NAMALWA (cell line): ENCODE results near the gene C4orf54.

Experiments used
- DNase-seq: peaks from one replicate; pipeline ENCODE4 v3.0.0-alpha.2; 2015; ENCODE audit warnings: low spot score

Gene C4orf54

DNA sequence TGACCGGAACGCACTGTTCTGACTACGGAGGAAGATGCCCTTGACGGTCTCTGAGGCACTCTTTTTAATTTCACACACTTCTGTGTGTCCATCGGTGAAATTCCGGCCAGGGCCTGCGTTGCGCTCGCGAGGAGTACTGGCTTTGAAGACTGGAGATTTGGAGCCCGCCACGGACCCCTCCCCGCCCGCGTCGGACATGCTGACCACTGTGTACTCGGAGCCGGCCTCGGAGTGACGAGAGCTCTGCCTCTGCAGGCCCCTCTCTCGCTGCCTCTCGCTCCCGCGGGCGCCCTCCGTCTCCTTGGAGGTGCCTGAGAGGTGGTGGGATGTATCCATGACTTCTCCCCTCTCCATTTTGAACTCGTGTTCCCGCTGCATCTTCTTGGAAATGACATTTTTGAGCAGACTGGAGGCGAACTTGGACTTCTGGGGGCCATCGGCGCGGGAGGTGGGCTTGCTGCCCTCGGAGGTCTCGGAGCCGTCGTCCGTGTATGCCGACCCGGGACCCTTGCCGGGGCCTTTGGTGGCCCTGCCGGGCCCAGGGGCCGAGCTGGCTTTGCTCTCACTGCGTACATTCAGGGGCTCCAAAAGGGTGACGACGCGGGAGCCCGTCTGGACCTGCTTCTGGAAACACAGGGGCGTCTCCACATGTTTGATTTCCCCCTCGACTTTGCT is 5.7 kb downstream of the C4orf54 start:
- no peak for DNase-seq

DNA sequence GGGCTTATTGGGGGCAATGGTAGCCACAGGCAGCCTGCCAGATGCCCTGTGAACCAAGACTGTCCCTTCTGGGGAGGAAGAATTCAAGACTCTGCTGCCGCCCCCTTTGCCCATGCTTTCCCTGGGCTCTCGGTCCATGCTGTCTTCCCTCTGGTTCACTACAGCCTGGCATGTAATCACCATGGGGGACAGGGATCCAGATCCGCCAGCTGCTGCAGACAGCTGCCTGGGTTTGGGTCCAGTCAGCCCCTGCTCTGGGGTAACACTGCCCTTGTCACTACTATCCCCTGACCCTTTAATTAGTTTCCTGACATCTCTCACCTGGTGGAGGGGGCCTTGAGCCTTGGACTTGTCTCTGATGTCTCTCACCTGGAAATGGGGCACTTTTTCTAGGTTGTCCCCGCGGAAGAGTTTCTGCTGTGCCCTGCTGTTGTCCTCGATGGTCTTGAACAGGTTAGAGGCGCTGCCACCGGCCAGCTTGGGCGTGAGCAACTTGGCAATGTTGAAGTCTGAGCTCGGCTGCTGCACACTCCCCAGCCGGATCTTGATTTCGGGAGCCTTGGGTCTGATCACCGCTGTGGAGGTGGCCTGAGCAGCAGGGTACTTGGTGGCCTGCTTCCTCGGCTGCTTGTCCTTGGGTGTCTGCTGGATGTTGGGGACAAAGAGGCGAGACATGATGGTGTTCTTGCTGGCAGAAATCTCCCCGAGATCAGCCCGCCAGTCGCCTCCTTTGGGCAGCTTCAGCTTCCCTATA is 6.4 kb downstream of the C4orf54 start:
- DNase-seq: no peak

DNA sequence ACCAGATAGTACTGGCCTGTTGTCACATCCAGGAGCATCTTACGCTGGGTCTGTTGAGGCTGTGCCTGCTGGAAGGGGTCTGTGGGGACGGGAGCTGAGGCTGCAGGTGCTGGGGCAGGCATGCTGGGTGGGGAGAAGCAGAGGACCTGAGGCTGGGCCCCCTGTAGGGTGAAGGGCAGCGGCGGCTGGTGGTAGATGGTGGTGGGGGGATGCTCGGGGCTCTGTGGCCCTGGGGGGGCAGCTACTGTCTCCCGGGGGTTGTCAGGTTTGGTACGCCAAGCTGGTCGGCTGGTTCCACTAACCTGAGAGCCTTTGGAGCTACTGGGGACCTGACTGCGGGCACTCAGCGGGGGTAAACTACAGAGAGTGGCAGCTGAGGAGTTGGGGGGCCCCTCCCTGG is 7.8 kb downstream of the C4orf54 start:
- DNase-seq: no peak

DNA sequence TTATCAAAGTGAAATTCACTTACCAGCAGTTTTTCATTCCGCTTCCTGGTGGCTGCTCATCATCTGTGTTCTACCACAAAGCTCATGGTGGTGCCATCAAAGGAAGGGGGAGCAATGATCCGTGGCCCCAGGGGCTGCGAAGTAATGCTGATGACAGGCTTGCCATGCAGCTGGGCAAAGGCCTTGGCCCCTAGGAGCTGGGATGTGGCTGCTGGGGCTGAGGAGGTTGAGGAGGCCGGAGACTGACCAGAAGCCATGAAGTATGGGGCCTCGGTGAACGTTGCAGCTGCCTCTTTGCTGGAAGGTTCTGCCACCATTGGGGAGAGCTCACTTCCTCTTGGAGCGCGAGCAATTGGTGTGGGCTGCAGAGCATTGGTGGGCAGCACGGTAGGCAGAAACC is 8.4 kb downstream of the C4orf54 start:
- DNase-seq: no peak

DNA sequence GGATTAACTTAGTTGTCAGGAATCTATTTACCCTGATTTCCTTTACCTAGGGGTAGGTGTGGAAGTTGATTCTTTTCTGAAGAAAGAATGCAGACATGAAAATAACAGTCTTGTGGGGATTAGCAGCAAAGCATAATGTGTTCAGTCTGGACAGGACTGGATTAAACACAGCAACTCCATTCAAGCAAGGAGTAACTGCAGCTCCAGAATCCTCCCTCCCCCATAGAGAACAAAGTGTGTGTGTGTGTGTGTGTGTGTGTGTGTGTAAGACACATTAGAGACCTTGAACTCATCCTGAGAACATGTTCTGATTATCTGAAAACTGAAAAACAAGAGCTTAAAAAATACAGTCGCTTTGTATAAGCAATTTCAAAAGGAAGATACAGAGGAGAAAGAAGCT is 9.3 kb downstream of the C4orf54 start:
- no peak for DNase-seq

- no peak for DNase-seq
These were observed 10.6 kb downstream of the C4orf54 start for GRCh38 chr4:99647071-99647470.

DNA sequence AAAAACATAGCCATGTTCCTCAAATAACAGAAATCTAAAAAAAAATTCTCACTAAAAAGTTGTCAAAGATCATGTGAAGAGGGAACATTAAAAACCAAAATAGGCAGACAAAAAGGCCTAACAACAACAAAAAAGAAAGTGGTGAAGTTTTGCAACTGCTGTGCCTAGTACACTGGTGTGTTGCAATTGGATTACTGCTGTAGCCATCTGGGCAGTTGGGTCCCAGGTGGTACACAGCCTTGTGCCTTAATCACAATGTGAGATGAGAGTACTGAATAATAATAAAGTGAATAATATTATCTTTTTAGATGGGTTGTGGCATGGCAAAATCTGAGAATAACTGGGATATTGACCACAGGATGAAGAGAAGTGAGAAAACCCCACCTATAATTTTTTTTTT is 12.0 kb downstream of the C4orf54 start:
- no peak for DNase-seq

DNA sequence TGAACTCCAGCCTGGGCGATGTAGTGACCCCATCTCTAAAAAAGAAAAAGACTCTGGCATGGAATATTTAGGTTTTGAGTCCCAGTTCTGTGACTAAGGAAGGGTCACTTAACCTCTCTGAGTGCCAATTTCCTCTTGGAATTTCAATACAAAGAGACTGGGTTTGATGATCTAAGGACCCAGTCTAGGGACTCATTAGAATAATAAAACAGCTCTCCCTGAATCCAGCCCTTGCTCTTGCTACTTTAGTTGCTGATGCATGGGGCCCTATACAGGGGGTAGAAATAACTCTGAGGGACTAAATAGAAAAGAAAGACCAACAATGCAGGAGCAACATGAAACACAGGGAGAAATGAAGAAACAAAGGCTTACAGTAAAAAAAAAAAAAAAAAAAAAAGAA is 12.6 kb downstream of the C4orf54 start:
- DNase-seq: no peak

DNA sequence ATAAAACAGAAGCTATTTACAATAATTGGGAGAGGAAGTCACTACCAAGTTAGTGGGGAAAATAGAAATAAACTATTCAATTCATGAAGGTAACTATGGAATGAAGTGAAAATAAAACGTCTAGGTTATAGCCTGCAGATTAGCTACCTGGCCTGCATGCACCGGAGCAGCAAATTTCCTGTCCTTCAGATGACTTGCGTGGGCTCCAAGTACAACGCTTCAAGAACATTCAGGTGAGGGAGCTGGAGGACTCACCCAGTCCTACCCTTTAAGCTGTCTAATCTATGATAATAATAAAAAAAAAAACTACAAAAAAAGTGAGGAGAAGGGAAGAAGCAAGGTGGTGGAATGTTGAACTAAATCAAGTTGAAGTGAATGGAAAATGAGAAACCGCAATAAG is 13.2 kb downstream of the C4orf54 start:
- DNase-seq: no peak

DNA sequence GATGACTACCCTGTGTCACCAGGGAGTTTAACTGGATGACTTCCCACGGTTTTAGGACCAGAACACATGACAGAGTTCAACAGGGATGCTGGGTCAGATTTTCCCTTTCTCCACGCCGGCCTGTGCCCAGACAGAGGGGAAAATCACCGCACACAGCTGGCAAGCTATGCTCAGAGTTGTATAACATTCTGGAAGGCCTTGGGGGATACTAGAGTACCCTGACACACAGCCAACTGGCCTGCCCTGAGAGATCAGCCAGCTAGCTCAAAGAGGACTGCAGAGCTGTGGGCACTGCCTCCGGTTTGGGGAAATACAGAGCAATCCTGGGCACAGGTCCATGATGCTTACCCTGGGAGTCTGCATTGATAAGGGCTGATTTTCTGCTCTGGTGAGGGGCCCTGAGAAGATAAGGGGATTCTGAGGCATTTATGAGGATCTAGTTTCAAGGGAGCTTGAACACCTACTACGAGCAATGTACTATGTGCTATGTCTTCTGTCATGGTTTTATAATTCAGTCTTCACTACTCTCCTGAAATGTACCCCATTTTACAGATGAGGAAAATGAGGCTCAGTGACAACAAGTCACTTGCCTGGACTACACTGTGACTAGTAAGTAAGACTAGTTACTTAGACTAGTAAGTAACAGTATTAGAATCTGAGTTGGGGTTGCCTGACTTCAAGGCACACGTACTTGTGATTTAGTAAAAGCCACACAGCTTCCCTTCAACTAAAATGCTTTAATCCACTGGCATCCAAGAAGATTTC is 14.7 kb downstream of the C4orf54 start:
- DNase-seq: no peak

DNA sequence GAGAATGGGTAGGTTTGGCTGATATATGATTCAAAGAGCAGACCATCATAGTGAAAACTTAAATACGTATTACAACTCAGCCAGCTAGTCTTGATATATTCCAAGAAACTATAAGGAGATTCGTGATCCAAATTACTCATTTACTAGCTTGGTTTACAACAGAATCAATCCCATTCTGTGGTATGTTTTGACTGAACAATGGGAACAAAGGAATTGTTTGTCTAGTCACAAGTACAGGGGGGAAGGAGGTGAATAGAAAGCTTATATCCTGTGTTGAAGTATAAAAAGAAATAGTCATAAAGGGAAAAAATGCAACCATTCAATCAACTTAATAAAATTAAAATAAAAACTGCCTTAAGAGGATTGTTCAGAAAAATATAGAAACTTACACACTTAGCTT is 17.0 kb downstream of the C4orf54 start:
- DNase-seq: no peak

- DNase-seq: no peak
These were observed 20.5 kb downstream of the C4orf54 start for GRCh38 chr4:99637174-99637573.

DNA sequence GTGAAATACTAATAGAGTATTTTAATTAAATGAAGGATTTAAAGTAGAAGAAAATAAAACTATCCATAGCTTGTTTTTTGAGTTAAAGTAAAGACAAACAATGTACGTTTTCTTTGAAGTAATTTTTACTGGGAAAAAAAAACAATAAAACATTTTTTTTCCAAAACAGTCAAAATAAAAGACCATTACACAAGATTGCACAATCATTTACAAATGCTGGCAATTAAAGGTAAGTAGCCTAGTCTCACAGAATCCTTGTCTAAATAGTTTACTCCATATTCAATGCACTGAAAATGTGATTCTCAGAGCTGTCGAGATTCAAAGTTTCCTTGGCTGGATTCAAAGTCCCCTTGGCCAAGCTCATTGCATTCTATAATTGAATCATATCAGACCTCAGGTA is 21.2 kb downstream of the C4orf54 start:
- DNase-seq: no peak

GRCh38 chr4:99635601-99636000 is 22.0 kb downstream of the C4orf54 start:
- DNase-seq: no peak

- no peak for DNase-seq
These were observed 22.8 kb downstream of the C4orf54 start for GRCh38 chr4:99634742-99635360.

- DNase-seq: no peak
These were observed 23.9 kb downstream of the C4orf54 start for GRCh38 chr4:99633772-99634171.

- no peak for DNase-seq
These were observed 26.7 kb downstream of the C4orf54 start for GRCh38 chr4:99630857-99631360.

DNA sequence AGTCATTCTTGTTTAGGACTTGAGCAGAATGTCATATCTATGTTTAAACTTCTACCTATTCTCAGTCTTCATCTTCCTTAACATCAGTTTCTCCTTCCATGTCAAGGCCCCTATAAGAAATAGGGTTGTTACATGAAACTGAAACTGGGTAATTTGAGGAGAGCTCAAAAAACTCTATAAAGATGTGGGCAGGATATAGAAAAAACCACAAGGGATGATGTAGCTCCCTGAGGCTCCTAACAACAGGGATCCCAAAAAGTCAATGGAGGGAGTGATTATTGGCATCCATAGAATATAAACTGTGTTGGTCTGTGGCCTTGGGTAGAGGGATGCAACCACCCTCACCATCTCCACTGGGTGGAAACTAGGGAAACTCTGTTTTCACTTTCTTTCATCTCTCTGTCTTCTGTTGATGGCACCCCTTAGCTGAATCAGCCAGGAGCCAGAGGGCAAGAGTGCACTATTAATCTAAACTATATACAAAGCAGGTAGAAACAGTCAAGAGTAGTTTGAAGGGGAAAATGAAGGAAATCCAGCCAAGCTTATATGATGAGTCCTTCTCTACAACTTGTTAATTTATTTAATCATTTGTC is 27.6 kb downstream of the C4orf54 start:
- DNase-seq: no peak

DNA sequence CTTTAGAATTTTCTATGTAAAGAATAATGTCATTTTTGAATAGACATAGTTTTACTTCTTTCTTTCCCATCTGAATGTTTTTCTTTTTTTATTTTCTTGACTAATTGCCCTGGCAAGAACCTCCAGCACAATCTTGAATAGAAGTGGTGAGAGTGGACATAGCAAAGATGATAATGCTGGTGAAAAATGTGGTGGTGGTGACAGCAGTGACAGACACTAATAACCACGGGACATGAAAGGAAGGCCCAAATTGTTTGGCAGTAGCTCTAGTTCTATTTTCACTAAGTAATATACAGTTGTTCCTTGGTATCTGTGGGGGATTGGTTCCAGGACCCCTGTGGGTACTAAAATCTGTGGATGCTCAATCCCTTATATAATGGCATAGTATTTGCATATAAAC is 29.6 kb downstream of the C4orf54 start:
- DNase-seq: no peak

GRCh38 chr4:99625369-99625768 is 32.3 kb downstream of the C4orf54 start:
- DNase-seq: no peak

GRCh38 chr4:99624141-99624719 is 33.4 kb downstream of the C4orf54 start:
- DNase-seq: no peak

GRCh38 chr4:99622341-99622740 is 35.3 kb downstream of the C4orf54 start:
- no peak for DNase-seq
